SH-SY5Y (cell line): ENCODE results near the gene SCN7A.

Experiments
- GATA2 ChIP-seq: IDR thresholded peaks from 2 replicates; pipeline ENCODE4 v1.6.1; 2011; ENCODE audit warnings: mild to moderate bottlenecking, low read depth, low read length
- GATA3 ChIP-seq: IDR thresholded peaks from 2 replicates; pipeline ENCODE4 v1.6.1; 2011; ENCODE audit warnings: low read depth, mild to moderate bottlenecking, low read length, moderate library complexity

DNA sequence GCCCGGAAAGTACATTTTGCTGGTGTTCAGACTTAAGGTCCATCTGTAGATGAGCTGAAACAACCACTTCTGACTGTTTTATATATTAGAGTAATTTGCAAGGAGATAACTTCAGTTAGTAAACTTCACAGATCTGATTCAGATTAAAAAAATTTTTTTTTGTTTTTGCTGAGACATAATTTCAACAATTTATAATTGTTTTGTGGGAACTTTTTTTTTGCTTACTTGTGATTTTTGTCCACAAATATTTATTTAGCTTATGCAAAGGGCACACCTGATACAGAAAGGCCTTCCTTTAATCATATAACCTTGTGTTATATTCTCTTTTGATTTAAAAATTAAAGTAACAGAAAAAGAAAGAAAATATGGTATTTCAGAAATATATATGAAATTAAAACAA lies 108.7 kb downstream of the SCN7A start:
- no peak for TF ChIP-seq GATA2
- no peak for TF ChIP-seq GATA3
